Measurements from ENCODE around the gene CD160.

The CD160 gene

DNA sequence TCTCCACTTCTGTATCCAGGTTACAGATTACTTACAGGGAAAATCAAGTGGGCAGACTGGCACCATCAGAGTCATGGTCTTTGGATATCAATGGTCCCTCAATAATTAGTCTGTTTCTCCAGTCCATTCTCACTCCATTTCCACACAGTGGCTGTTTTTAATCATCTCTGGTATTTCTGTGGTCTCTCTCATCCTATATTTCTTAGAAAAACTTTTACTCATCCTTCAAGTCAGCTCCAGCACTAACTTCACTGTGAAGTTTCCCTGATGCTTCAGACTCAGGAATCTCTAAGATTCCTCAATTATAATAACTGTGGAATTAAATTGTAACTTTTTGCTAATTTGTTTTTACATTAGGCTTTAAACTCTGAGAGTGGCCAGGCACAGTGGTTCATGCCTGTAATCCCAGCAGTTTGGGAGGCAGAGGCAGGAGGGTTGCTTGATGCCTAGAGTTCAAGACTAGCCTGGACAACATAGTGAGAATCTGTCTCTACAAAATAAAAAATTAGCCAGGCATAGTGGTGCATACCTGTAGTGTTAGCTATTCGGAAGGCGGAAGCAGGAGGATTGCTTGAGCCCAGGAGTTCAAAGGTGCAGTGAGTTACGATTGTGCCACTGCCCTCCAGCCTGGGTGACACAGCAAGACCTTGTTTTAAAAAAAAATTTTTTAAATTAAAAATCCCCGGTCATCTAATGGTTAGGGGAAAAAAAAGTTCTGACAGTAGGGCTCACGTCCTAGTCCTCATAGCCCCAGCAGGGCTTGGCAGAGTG is 10.6 kb downstream of the CD160 start:
- no peaks in the 10 kb centered on the region for H3K9me3 ChIP-seq (ENCODE audit: severe bottlenecking)
- ATAC-seq (ENCODE audit: low read depth) (no peak), DNase-seq (ENCODE audit: low spot score) (no peak)
- no peak overlapping the region for H3K27ac ChIP-seq (ENCODE audit: poor library complexity, severe bottlenecking)
- H3K36me3 ChIP-seq (ENCODE audit: low read depth), result no peaks in the 10 kb centered on the region
- no peak overlapping the region for H3K4me3 ChIP-seq (ENCODE audit: severe bottlenecking)
- TF ChIP-seq, protein P1, sequence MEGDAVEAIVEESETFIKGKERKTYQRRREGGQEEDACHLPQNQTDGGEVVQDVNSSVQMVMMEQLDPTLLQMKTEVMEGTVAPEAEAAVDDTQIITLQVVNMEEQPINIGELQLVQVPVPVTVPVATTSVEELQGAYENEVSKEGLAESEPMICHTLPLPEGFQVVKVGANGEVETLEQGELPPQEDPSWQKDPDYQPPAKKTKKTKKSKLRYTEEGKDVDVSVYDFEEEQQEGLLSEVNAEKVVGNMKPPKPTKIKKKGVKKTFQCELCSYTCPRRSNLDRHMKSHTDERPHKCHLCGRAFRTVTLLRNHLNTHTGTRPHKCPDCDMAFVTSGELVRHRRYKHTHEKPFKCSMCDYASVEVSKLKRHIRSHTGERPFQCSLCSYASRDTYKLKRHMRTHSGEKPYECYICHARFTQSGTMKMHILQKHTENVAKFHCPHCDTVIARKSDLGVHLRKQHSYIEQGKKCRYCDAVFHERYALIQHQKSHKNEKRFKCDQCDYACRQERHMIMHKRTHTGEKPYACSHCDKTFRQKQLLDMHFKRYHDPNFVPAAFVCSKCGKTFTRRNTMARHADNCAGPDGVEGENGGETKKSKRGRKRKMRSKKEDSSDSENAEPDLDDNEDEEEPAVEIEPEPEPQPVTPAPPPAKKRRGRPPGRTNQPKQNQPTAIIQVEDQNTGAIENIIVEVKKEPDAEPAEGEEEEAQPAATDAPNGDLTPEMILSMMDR (IDR thresholded peaks at IDR 0.05; ENCODE audit: poor library complexity, severe bottlenecking), result no peak
- H3K27me3 ChIP-seq (ENCODE audit: insufficient read depth, poor library complexity, severe bottlenecking), result no peaks in the 10 kb centered on the region
- H3K4me1 ChIP-seq (ENCODE audit: insufficient read depth, poor library complexity, severe bottlenecking), result no peaks in the 10 kb centered on the region

DNA sequence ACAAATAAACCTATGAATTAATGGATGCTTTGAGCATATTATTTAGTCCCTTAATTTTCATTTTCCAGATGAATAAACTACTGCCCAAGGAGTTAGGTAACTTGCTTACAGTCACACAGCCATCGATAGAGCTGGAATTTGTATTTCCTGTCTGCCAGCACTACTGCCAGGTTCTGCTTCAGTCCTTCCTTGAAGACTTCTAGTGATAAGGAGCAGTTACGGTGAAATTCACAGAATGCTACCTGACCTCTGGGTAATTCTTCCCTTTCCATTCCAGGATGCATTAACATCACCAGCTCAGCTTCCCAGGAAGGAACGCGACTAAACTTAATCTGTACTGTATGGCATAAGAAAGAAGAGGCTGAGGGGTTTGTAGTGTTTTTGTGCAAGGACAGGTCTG is 11.2 kb downstream of the CD160 start:
- no peak overlapping the region for H3K27ac ChIP-seq (ENCODE audit: poor library complexity, severe bottlenecking)
- TF ChIP-seq, protein P1 (IDR thresholded peaks at IDR 0.05; ENCODE audit: poor library complexity, severe bottlenecking), result no peak

DNA sequence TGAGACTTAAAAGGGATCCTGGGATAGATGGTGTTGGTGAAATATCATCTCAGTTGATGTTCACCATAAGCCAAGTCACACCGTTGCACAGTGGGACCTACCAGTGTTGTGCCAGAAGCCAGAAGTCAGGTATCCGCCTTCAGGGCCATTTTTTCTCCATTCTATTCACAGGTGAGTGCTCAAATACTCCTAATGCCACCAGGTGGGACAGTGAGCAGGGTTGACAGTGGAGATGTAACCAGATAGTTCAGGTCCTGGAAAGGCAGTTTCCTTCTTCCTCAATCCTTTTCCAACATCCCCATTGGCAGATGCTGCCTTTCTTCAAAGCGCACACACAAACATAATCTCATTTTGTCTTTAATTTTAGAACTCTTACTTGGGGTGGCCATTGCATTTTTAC is 11.6 kb downstream of the CD160 start:
- H3K4me3 ChIP-seq (ENCODE audit: severe bottlenecking), result no peak overlapping the region
- ATAC-seq (ENCODE audit: low read depth), result peak; percentile 46; the same call in 1 of the 3 replicates
- TF ChIP-seq, protein P1 (IDR thresholded peaks at IDR 0.05; ENCODE audit: poor library complexity, severe bottlenecking), result peak; percentile 10
- no peaks in the 10 kb centered on the region for H3K27me3 ChIP-seq (ENCODE audit: insufficient read depth, poor library complexity, severe bottlenecking)
- DNase-seq (ENCODE audit: low spot score), result no peak
- no peak overlapping the region for H3K27ac ChIP-seq (ENCODE audit: poor library complexity, severe bottlenecking)
- no peaks in the 10 kb centered on the region for H3K4me1 ChIP-seq (ENCODE audit: insufficient read depth, poor library complexity, severe bottlenecking)
- H3K36me3 ChIP-seq (ENCODE audit: low read depth), result no peaks in the 10 kb centered on the region
- no peaks in the 10 kb centered on the region for H3K9me3 ChIP-seq (ENCODE audit: severe bottlenecking)

More for the DNA sequence above, 11.2 kb downstream of the CD160 start:
- no peak overlapping the region for H3K4me3 ChIP-seq (ENCODE audit: severe bottlenecking)
- H3K4me1 ChIP-seq (ENCODE audit: insufficient read depth, poor library complexity, severe bottlenecking), result no peaks in the 10 kb centered on the region
- no peaks in the 10 kb centered on the region for H3K9me3 ChIP-seq (ENCODE audit: severe bottlenecking)
- no peaks in the 10 kb centered on the region for H3K27me3 ChIP-seq (ENCODE audit: insufficient read depth, poor library complexity, severe bottlenecking)
- H3K36me3 ChIP-seq (ENCODE audit: low read depth), result no peaks in the 10 kb centered on the region
- ATAC-seq (ENCODE audit: low read depth) (no peak), DNase-seq (ENCODE audit: low spot score) (no peak)

DNA sequence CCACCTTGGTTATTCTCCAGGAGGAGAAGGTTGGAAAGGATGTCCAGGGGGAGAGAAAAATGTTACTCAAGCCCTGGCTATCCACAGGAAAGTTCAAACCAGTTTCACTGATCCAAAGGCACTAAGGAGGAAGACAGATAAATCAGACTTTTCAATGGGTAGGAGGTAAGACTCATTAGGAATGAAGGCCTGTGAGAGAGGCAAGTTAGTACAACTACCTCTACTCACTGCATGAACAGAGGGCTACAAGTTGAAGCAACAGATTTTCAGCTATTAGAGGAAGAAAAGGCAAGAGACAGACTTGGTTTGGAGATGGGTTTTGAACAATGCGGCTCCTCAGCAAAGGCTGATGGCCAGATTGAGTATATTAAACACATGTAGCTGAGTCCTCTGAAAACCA is 16.9 kb downstream of the CD160 start:
- no peak for ATAC-seq (ENCODE audit: low read depth)
- no peak overlapping the region for H3K4me3 ChIP-seq (ENCODE audit: severe bottlenecking)
- no peaks in the 10 kb centered on the region for H3K9me3 ChIP-seq (ENCODE audit: severe bottlenecking)
- TF ChIP-seq, protein P1 (IDR thresholded peaks at IDR 0.05; ENCODE audit: poor library complexity, severe bottlenecking), result no peak
- H3K27me3 ChIP-seq (ENCODE audit: insufficient read depth, poor library complexity, severe bottlenecking), result no peaks in the 10 kb centered on the region
- no peaks in the 10 kb centered on the region for H3K36me3 ChIP-seq (ENCODE audit: low read depth)
- H3K4me1 ChIP-seq (ENCODE audit: insufficient read depth, poor library complexity, severe bottlenecking), result peaks cover 10% of the 10 kb centered on the region
- H3K27ac ChIP-seq (ENCODE audit: poor library complexity, severe bottlenecking), result peak overlapping the region; percentile 18
- no peak for DNase-seq (ENCODE audit: low spot score)

DNA sequence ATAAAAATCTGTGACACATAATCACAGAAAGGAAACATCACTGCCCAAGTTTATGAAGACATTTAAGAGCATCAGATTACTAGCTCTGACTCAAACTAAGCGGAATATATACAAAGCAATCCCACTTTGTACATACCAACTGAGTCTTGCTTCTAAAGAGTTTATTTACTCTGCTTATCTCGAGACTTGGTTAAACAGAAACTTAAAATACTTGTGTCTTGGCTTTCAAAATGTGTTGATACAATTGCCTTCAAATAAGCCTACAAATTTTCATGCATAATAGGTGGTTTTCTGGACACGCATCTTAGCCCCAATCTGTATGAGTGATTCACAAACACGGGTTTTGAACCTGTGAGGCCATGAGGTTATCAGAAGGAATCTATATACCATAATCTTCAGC is 21.0 kb downstream of the CD160 start:
- TF ChIP-seq, protein P1 (IDR thresholded peaks at IDR 0.05; ENCODE audit: poor library complexity, severe bottlenecking), result no peak

More for the DNA sequence above, 21.0 kb downstream of the CD160 start:
- H3K36me3 ChIP-seq (ENCODE audit: low read depth), result no peaks in the 10 kb centered on the region
- H3K27me3 ChIP-seq (ENCODE audit: insufficient read depth, poor library complexity, severe bottlenecking), result no peaks in the 10 kb centered on the region
- DNase-seq (ENCODE audit: low spot score), result no peak
- peaks cover 10% of the 10 kb centered on the region for H3K4me1 ChIP-seq (ENCODE audit: insufficient read depth, poor library complexity, severe bottlenecking)
- peak; percentile 69 for ATAC-seq (ENCODE audit: low read depth)
- no peak overlapping the region for H3K4me3 ChIP-seq (ENCODE audit: severe bottlenecking)
- H3K27ac ChIP-seq (ENCODE audit: poor library complexity, severe bottlenecking), result no peak overlapping the region
- H3K9me3 ChIP-seq (ENCODE audit: severe bottlenecking), result no peaks in the 10 kb centered on the region

Data from RWPE2 (cell line).